PC-3 (cell line): ENCODE results near the gene ADAM12.

Source experiments
- CTCF ChIP-seq: fragments of 300-600 bp; sonication (generic); conservative IDR thresholded peaks from 2 replicates; pipeline ENCODE4 v1.5.1; 2017; ENCODE audit warnings: antibody characterized with exemption, low read depth, mild to moderate bottlenecking, low read length
- EZH2 ChIP-seq: fragments of 300-600 bp; sonication (generic); IDR thresholded peaks from one replicate; pipeline ENCODE4 v1.6.1; 2017; ENCODE audit warnings: antibody characterized with exemption, mild to moderate bottlenecking, low read length; ENCODE audit not compliant: unreplicated experiment

DNA sequence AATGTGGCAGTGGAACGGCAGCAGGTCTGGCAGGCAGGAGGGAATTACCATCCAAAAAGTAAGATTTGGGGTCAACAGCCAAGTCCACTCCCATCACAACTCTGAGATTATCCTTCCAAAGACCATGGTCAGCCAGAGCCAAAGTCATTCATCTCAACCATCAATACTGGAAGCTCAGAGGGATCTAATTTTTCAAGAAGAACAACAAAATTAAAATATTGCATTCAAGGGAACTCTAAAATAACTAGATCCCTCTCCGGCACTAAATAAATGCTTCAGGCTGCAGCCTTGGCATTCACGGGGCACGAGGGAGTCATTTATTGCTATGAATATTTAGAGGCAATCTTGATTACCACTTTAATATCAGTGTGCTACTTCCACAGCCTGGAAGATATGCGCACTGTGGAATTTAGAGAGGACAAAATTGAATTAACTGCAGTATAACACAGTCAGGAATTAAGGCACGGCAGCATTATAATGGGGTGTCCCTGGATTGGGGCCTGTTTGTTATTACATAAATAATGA, 102.0 kb downstream of the ADAM12 start:
- TF ChIP-seq EZH2 = no peak
- no peak for TF ChIP-seq CTCF
